Endothelial cell of umbilical vein (primary cell): Measurements from ENCODE around the gene UBE2E3. TPM values are rescaled to one million over a fixed set of nuclear protein-coding genes. Genes with fewer than 3 reads are reported as not detected.

Source experiments
- BruUV-seq: library from RNA; stranded (reverse); fragments of 400-500 nt; replicated peaks from 2 replicates; lab custom pipeline; 2021; lab: Mats Ljungman, UMichigan
- CTCF ChIA-PET: fragments of 300-600, 350-600 bp; sonication (Branson Sonifier 250); formaldehyde crosslinking; loops from one replicate; lab custom pipeline; 2021; ENCODE audit warnings: antibody characterized with exemption, inconsistent platforms; lab: Charles Lee
- POLR2A ChIA-PET: fragments of 300-600, 350-600 bp; sonication (Branson Sonifier 250); formaldehyde crosslinking; loops from one replicate; lab custom pipeline; 2021; ENCODE audit warnings: antibody characterized with exemption, inconsistent platforms; lab: Charles Lee
- DNase-seq: peaks from one replicate; pipeline ENCODE4 v3.0.0-alpha.2; 2011; ENCODE audit warnings: low read depth, low spot score
- FAIRE-seq: peaks from 2 replicates; lab custom pipeline; 2011; peaks lifted over from hg19 to GRCh38; lab: Jason Lieb, UNC
- H2AFZ ChIP-seq: 2 replicates; pipeline ENCODE4 v1.6.0; 2012; ENCODE audit warnings: low read depth, low read length, control low read depth, inconsistent platforms
- H3K27ac ChIP-seq: 2 replicates; pipeline ENCODE4 v1.5.1; 2011; ENCODE audit warnings: low read depth, mild to moderate bottlenecking, control low read depth, low read length, moderate library complexity; ENCODE audit not compliant: insufficient read depth
- H3K27me3 ChIP-seq, 2 experiments: 2 replicates each; pipeline versions ENCODE4 v1.6.0 to v1.6.1; 2011; ENCODE audit warnings: low read length in 2 of 2, mixed read lengths in 1 of 2; ENCODE audit not compliant: control insufficient read depth in 2 of 2, insufficient read depth in 2 of 2
- H3K36me3 ChIP-seq, 2 experiments: 2 replicates in 1 of 2; 3 replicates in 1 of 2; pipeline ENCODE4 v1.5.1; 2011; ENCODE audit warnings: low read length in 2 of 2, mild to moderate bottlenecking in 1 of 2, moderate library complexity in 1 of 2; ENCODE audit not compliant: control insufficient read depth in 2 of 2, insufficient read depth in 2 of 2; ENCODE audit errors: extremely low read depth in 1 of 2
- H3K4me1 ChIP-seq: 3 replicates; pipeline ENCODE4 v1.5.1; 2011; ENCODE audit warnings: mild to moderate bottlenecking, low read length; ENCODE audit not compliant: control insufficient read depth, insufficient read depth; ENCODE audit errors: extremely low read depth
- H3K4me2 ChIP-seq: 2 replicates; pipeline ENCODE4 v1.6.1; 2011; ENCODE audit warnings: low read length, control low read depth, mixed read lengths; ENCODE audit not compliant: insufficient read depth
- H3K4me3 ChIP-seq, 3 experiments: fragments of 200-600 bp in 1 of 3; sonication (generic), shearing (Covaris generic) in 1 of 3; replicated peaks in 1 of 3; 2 replicates each; pipeline ENCODE4 v1.5.1; 2011 to 2016; ENCODE audit warnings: control low read depth in 3 of 3, low read length in 3 of 3, mild to moderate bottlenecking in 2 of 3, inconsistent platforms in 1 of 3, low read depth in 1 of 3, moderate library complexity in 1 of 3; ENCODE audit not compliant: insufficient read depth in 1 of 3
- H3K79me2 ChIP-seq: 2 replicates; pipeline ENCODE4 v1.6.0; 2012; ENCODE audit warnings: low read length, inconsistent platforms; ENCODE audit not compliant: control insufficient read depth, insufficient read depth
- H3K9ac ChIP-seq: replicated peaks from 2 replicates; pipeline ENCODE3; 2011; ENCODE audit warnings: low read length, control low read depth; ENCODE audit not compliant: insufficient read depth; ENCODE audit errors: extremely low read depth
- H3K9me1 ChIP-seq: replicated peaks from 3 replicates; pipeline ENCODE4 v1.6.0; 2011; ENCODE audit warnings: mild to moderate bottlenecking, low read length; ENCODE audit not compliant: control insufficient read depth, insufficient read depth; ENCODE audit errors: extremely low read depth
- H3K9me3 ChIP-seq: replicated peaks from 2 replicates; pipeline ENCODE4 v1.5.1; 2012; ENCODE audit warnings: low read length, inconsistent platforms; ENCODE audit not compliant: control insufficient read depth, insufficient read depth
- H4K20me1 ChIP-seq: replicated peaks from 2 replicates; pipeline ENCODE3; 2011; ENCODE audit warnings: mild to moderate bottlenecking, low read length; ENCODE audit not compliant: control insufficient read depth, insufficient read depth; ENCODE audit errors: extremely low read depth
- EZH2 ChIP-seq: IDR thresholded peaks from 2 replicates; pipeline ENCODE4 v1.6.1; 2012; ENCODE audit warnings: borderline replicate concordance, low read depth, mild to moderate bottlenecking, moderate library complexity, low read length, inconsistent platforms; ENCODE audit not compliant: severe bottlenecking
- FOS ChIP-seq: IDR thresholded peaks from 2 replicates; pipeline ENCODE4 v1.6.1; 2011; ENCODE audit warnings: mild to moderate bottlenecking, low read length, moderate library complexity, borderline replicate concordance; ENCODE audit not compliant: insufficient read depth
- GATA2 ChIP-seq: IDR thresholded peaks from 2 replicates; pipeline ENCODE4 v1.7.0; 2011; ENCODE audit warnings: low read depth, mild to moderate bottlenecking, moderate library complexity, mixed read lengths, low read length; ENCODE audit not compliant: insufficient read length, insufficient read depth
- JUN ChIP-seq: IDR thresholded peaks from 2 replicates; pipeline ENCODE4 v1.6.1; 2011; ENCODE audit warnings: borderline replicate concordance, low read depth; ENCODE audit not compliant: insufficient read length, insufficient read depth
- MAX ChIP-seq: IDR thresholded peaks from 2 replicates; pipeline ENCODE4 v1.6.1; 2011; ENCODE audit not compliant: insufficient read depth, insufficient read length
- MYC ChIP-seq: IDR thresholded peaks from one replicate; pipeline ENCODE4 v1.6.1; 2011; ENCODE audit warnings: mild to moderate bottlenecking, low read depth, low read length
- POLR2A ChIP-seq: IDR thresholded peaks from 2 replicates; pipeline ENCODE4 v1.6.1; 2012; ENCODE audit warnings: low read depth, mild to moderate bottlenecking, control low read depth, low read length
- POLR2AphosphoS5 ChIP-seq: IDR thresholded peaks from 2 replicates; pipeline ENCODE4 v1.6.1; 2012; ENCODE audit warnings: low read depth, mild to moderate bottlenecking, control low read depth, low read length, moderate library complexity; ENCODE audit not compliant: insufficient read depth
- dilution Hi-C: fragments of 300-500 bp; cut with MboI; formaldehyde crosslinking; loops from one replicate; pipeline ENCODE4 v1.15.0; 2019; ENCODE audit warnings: low sequenced_read_pairs; ENCODE audit not compliant: extremely low pct_ligation_motif_present
- intact Hi-C: fragments of 100-400 bp; cut with micrococcal nuclease; formaldehyde crosslinking; loops from one replicate; pipeline ENCODE4 v1.10.0; 2022
- polyA plus RNA-seq, 4 experiments: library from polyadenylated mRNA; depleted of rRNA in 3 of 4; stranded (reverse) in 3 of 4; unstranded in 1 of 4; fragments of >200 nt; gene quantifications; 2 replicates each; pipeline versions ENCODE4 v1.2.1 to v1.2.3, GENCODE V29; 2011 to 2012; ENCODE audit warnings: missing spikeins in 1 of 4
- total RNA-seq: library from RNA; stranded (reverse); gene quantifications from 2 replicates; pipeline ENCODE4 v1.2.3, GENCODE V29; 2021
- TF ChIP-seq, protein P1 (sequence below), 2 donors: IDR thresholded peaks; 1 replicate in 1 of 2; 2 replicates in 1 of 2; pipeline ENCODE4 v1.5.1; 2011; ENCODE audit warnings: low read length in 2 of 2, mild to moderate bottlenecking in 2 of 2, moderate library complexity in 2 of 2, control low read depth in 1 of 2, inconsistent platforms in 1 of 2, low read depth in 1 of 2; ENCODE audit not compliant: insufficient read depth in 1 of 2; ENCODE audit errors: extremely low read depth in 1 of 2

UBE2E3 gene
- total and polyA plus RNA-seq, 2 donors (not counting 3 experiments of a cell fraction or from before 2014, with no cell fraction given), result 81.5 to 107 TPM

- Histone ChIP-seq H3K9ac (no peak overlapping the region), H3K27me3 (no peaks in the 10 kb centered on the region), H4K20me1 (no peaks in the 10 kb centered on the region), H3K27ac (no peak overlapping the region), H3K9me3 (no peaks in the 10 kb centered on the region), H3K36me3 (no peaks in the 10 kb centered on the region), H3K79me2 (no peaks in the 10 kb centered on the region), H3K9me1 (no peaks in the 10 kb centered on the region), H2AFZ (no peak overlapping the region), H3K4me2 (no peak overlapping the region), H3K4me3 (no peak overlapping the region), H3K4me1 (peaks cover 12% of the 10 kb centered on the region)
- no peak for TF ChIP-seq POLR2A
- no peak for TF ChIP-seq EZH2
- no peak for TF ChIP-seq MAX
- TF ChIP-seq, protein P1, sequence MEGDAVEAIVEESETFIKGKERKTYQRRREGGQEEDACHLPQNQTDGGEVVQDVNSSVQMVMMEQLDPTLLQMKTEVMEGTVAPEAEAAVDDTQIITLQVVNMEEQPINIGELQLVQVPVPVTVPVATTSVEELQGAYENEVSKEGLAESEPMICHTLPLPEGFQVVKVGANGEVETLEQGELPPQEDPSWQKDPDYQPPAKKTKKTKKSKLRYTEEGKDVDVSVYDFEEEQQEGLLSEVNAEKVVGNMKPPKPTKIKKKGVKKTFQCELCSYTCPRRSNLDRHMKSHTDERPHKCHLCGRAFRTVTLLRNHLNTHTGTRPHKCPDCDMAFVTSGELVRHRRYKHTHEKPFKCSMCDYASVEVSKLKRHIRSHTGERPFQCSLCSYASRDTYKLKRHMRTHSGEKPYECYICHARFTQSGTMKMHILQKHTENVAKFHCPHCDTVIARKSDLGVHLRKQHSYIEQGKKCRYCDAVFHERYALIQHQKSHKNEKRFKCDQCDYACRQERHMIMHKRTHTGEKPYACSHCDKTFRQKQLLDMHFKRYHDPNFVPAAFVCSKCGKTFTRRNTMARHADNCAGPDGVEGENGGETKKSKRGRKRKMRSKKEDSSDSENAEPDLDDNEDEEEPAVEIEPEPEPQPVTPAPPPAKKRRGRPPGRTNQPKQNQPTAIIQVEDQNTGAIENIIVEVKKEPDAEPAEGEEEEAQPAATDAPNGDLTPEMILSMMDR (IDR thresholded peaks at IDR 0.05; ENCODE audit: extremely low read depth in 1 of 2, insufficient read depth in 1 of 2, low read depth in 1 of 2, low read length in 2 of 2), result no peak
- TF ChIP-seq JUN, result no peak
- TF ChIP-seq FOS, result no peak
- TF ChIP-seq GATA2, result no peak
- TF ChIP-seq MYC, result no peak
- TF ChIP-seq POLR2AphosphoS5, result no peak
- POLR2A ChIA-PET, result no interaction called here
- dilution Hi-C loops, result no loop called here
- intact Hi-C loops, result loop anchor here (1.0 to 10.0 kb wide), 5 partner anchors 271 to 612 kb away; partner anchors contain the start of gene ITGA4
- FAIRE-seq, result no peak
- DNase-seq, result no peak
- BruUV-seq, result no TSS peak
- CTCF ChIA-PET, result interaction anchor here (1.6 to 5.6 kb wide), 5 partner anchors 363 to 1028 kb away, joined by 4 to 95 read pairs (median 5); no protein-coding TSS in a partner anchor
These were observed 123.3 kb downstream of the UBE2E3 start for GRCh38 chr2:181103659-181104058.
